Activated CD8-positive, alpha-beta memory T cell treated with anti-CD3 and anti-CD28 coated beads, Interleukin-2, amount 10 ng/mL, durations not matched to agents 7 days and 5 days (primary cell): ENCODE data around the gene ARHGAP15. TPM values are rescaled to one million over a fixed set of nuclear protein-coding genes. Genes with fewer than 3 reads are reported as not detected.

Experiments
- ATAC-seq: fragments of 150-1000 bp; cut with Tn5 transposase; one replicate; pipeline ENCODE4 v1.10.0; 2021; ENCODE audit warnings: moderate library complexity
- CTCF ChIA-PET: fragments of 350-600 bp; sonication (Branson Sonifier 250); formaldehyde crosslinking; loops from one replicate; lab custom pipeline; 2021; ENCODE audit warnings: antibody characterized with exemption; lab: Charles Lee
- DNase-seq: peaks from one replicate; pipeline ENCODE4 v3.0.0-alpha.2; 2020
- H3K27ac Mint-ChIP-seq: one replicate; pipeline ENCODE4 v1.8.0; 2021; ENCODE audit warnings: mild to moderate bottlenecking, mixed read lengths
- H3K27me3 Mint-ChIP-seq: one replicate; pipeline ENCODE4 v1.8.0; 2021; ENCODE audit warnings: mixed read lengths
- H3K36me3 Mint-ChIP-seq: one replicate; pipeline ENCODE4 v1.8.0; 2021; ENCODE audit warnings: mild to moderate bottlenecking, mixed read lengths
- H3K4me1 Mint-ChIP-seq: one replicate; pipeline ENCODE4 v1.8.0; 2021; ENCODE audit warnings: mixed read lengths
- H3K4me3 Mint-ChIP-seq: one replicate; pipeline ENCODE4 v1.8.0; 2021; ENCODE audit warnings: mild to moderate bottlenecking, moderate library complexity, mixed read lengths
- H3K9me3 Mint-ChIP-seq: one replicate; pipeline ENCODE4 v1.8.0; 2022; ENCODE audit warnings: low read depth, mixed read lengths
- total RNA-seq, 2 experiments: library from RNA; stranded (reverse); gene quantifications; one replicate each; pipeline ENCODE4 v1.2.3, GENCODE V29; 2021

The ARHGAP15 gene
- total RNA-seq, 2 experiments from 2014 or later: 101 to 152 TPM

GRCh38 chr2:143745060-143745459, 615.8 kb downstream of the ARHGAP15 start:
- CTCF ChIA-PET: no interaction called here

GRCh38 chr2:143754742-143755141, 625.5 kb downstream of the ARHGAP15 start:
- Mint-ChIP-seq H3K4me3 (no peak overlapping the region), H3K27ac (no peak overlapping the region), H3K9me3 (no peaks in the 10 kb centered on the region), H3K27me3 (no peaks in the 10 kb centered on the region), H3K36me3 (peaks cover 14% of the 10 kb centered on the region), H3K4me1 (no peaks in the 10 kb centered on the region)
- no peak for ATAC-seq
- DNase-seq: no peak
- CTCF ChIA-PET: no interaction called here

More at GRCh38 chr2:143745060-143745459, 615.8 kb downstream of the ARHGAP15 start:
- no peak for ATAC-seq
- Mint-ChIP-seq H3K4me1 (no peaks in the 10 kb centered on the region), H3K9me3 (no peaks in the 10 kb centered on the region), H3K4me3 (no peak overlapping the region), H3K36me3 (peaks cover 18% of the 10 kb centered on the region), H3K27me3 (no peaks in the 10 kb centered on the region), H3K27ac (no peak overlapping the region)
- DNase-seq: no peak

- Mint-ChIP-seq H3K4me3 (no peak overlapping the region), H3K27ac (no peak overlapping the region), H3K36me3 (peaks cover 2% of the 10 kb centered on the region), H3K9me3 (no peaks in the 10 kb centered on the region), H3K4me1 (no peaks in the 10 kb centered on the region), H3K27me3 (no peaks in the 10 kb centered on the region)
- no peak for ATAC-seq
- no peak for DNase-seq
- CTCF ChIA-PET: no interaction called here
Observed at GRCh38 chr2:143758629-143759330, 629.6 kb downstream of the ARHGAP15 start.

- no peak overlapping the region for H3K27ac Mint-ChIP-seq
- ATAC-seq (no peak), DNase-seq (no peak)
- H3K4me3 Mint-ChIP-seq: no peak overlapping the region
- no peaks in the 10 kb centered on the region for H3K4me1 Mint-ChIP-seq
- H3K9me3 Mint-ChIP-seq: no peaks in the 10 kb centered on the region
- no peaks in the 10 kb centered on the region for H3K27me3 Mint-ChIP-seq
- CTCF ChIA-PET: no interaction called here
- H3K36me3 Mint-ChIP-seq: peaks cover under 1% of the 10 kb centered on the region
Observed at GRCh38 chr2:143759455-143759854, 630.2 kb downstream of the ARHGAP15 start.

GRCh38 chr2:143762176-143762928, 633.1 kb downstream of the ARHGAP15 start:
- H3K27me3 Mint-ChIP-seq: no peaks in the 10 kb centered on the region
- peaks cover 8% of the 10 kb centered on the region for H3K36me3 Mint-ChIP-seq
- no peak overlapping the region for H3K4me3 Mint-ChIP-seq
- peaks cover 2% of the 10 kb centered on the region for H3K9me3 Mint-ChIP-seq
- no peak for DNase-seq
- H3K27ac Mint-ChIP-seq: no peak overlapping the region
- ATAC-seq: no peak
- CTCF ChIA-PET: no interaction called here
- no peaks in the 10 kb centered on the region for H3K4me1 Mint-ChIP-seq

GRCh38 chr2:143764261-143764660, 635.0 kb downstream of the ARHGAP15 start:
- Mint-ChIP-seq H3K4me1 (no peaks in the 10 kb centered on the region), H3K27ac (peak overlapping the region; percentile 10), H3K9me3 (peaks cover 2% of the 10 kb centered on the region), H3K27me3 (no peaks in the 10 kb centered on the region), H3K36me3 (peaks cover 18% of the 10 kb centered on the region), H3K4me3 (no peak overlapping the region)
- ATAC-seq (no peak), DNase-seq (no peak)
- CTCF ChIA-PET: no interaction called here

GRCh38 chr2:143764706-143765105, 635.5 kb downstream of the ARHGAP15 start:
- H3K27ac Mint-ChIP-seq: peak overlapping the region; percentile 10
- CTCF ChIA-PET: interaction anchor here (0.5 kb wide), 1 partner anchor 85 kb away, joined by 3 read pairs; no protein-coding TSS in a partner anchor
- peaks cover 18% of the 10 kb centered on the region for H3K36me3 Mint-ChIP-seq

GRCh38 chr2:143768991-143769390, 639.8 kb downstream of the ARHGAP15 start:
- no peak for ATAC-seq
- Mint-ChIP-seq H3K4me3 (no peak overlapping the region), H3K36me3 (peaks cover 18% of the 10 kb centered on the region), H3K9me3 (peaks cover 2% of the 10 kb centered on the region), H3K27ac (no peak overlapping the region), H3K4me1 (no peaks in the 10 kb centered on the region), H3K27me3 (no peaks in the 10 kb centered on the region)
- DNase-seq: no peak
- CTCF ChIA-PET: no interaction called here

More at GRCh38 chr2:143764706-143765105, 635.5 kb downstream of the ARHGAP15 start:
- Mint-ChIP-seq H3K4me1 (no peaks in the 10 kb centered on the region), H3K9me3 (peaks cover 2% of the 10 kb centered on the region), H3K4me3 (no peak overlapping the region), H3K27me3 (no peaks in the 10 kb centered on the region)
- ATAC-seq: no peak
- DNase-seq: no peak

- DNase-seq: no peak
- no peak overlapping the region for H3K4me3 Mint-ChIP-seq
- CTCF ChIA-PET: no interaction called here
- peaks cover 11% of the 10 kb centered on the region for H3K36me3 Mint-ChIP-seq
- no peaks in the 10 kb centered on the region for H3K27me3 Mint-ChIP-seq
- H3K4me1 Mint-ChIP-seq: no peaks in the 10 kb centered on the region
- no peaks in the 10 kb centered on the region for H3K9me3 Mint-ChIP-seq
- ATAC-seq: no peak
- H3K27ac Mint-ChIP-seq: no peak overlapping the region
Observed at GRCh38 chr2:143771939-143772338, 642.7 kb downstream of the ARHGAP15 start.

- Mint-ChIP-seq H3K4me3 (no peak overlapping the region), H3K4me1 (no peaks in the 10 kb centered on the region), H3K36me3 (no peaks in the 10 kb centered on the region), H3K27me3 (no peaks in the 10 kb centered on the region), H3K9me3 (no peaks in the 10 kb centered on the region), H3K27ac (no peak overlapping the region)
- DNase-seq (no peak), ATAC-seq (no peak)
- CTCF ChIA-PET: no interaction called here
Observed at GRCh38 chr2:143776526-143777297, 647.5 kb downstream of the ARHGAP15 start.

GRCh38 chr2:143779021-143779420, 649.8 kb downstream of the ARHGAP15 start:
- DNase-seq (no peak), ATAC-seq (no peak)
- Mint-ChIP-seq H3K27ac (no peak overlapping the region), H3K36me3 (no peaks in the 10 kb centered on the region), H3K27me3 (no peaks in the 10 kb centered on the region), H3K9me3 (peaks cover 2% of the 10 kb centered on the region), H3K4me3 (no peak overlapping the region), H3K4me1 (no peaks in the 10 kb centered on the region)
- CTCF ChIA-PET: no interaction called here

- Mint-ChIP-seq H3K27ac (no peak overlapping the region), H3K9me3 (peaks cover 2% of the 10 kb centered on the region), H3K27me3 (peaks cover 25% of the 10 kb centered on the region), H3K36me3 (peaks cover 2% of the 10 kb centered on the region), H3K4me1 (no peaks in the 10 kb centered on the region), H3K4me3 (no peak overlapping the region)
- ATAC-seq (no peak), DNase-seq (no peak)
- CTCF ChIA-PET: no interaction called here
Observed at GRCh38 chr2:143786026-143786765, 657.0 kb downstream of the ARHGAP15 start.

- ATAC-seq (no peak), DNase-seq (no peak)
- Mint-ChIP-seq H3K27ac (no peak overlapping the region), H3K27me3 (peaks cover 25% of the 10 kb centered on the region), H3K4me3 (no peak overlapping the region), H3K4me1 (no peaks in the 10 kb centered on the region), H3K9me3 (peaks cover 2% of the 10 kb centered on the region), H3K36me3 (peaks cover 2% of the 10 kb centered on the region)
- CTCF ChIA-PET: no interaction called here
Observed at GRCh38 chr2:143787674-143788073, 658.5 kb downstream of the ARHGAP15 start.
